ENCODE results near the gene VAMP3.

The VAMP3 gene

DNA sequence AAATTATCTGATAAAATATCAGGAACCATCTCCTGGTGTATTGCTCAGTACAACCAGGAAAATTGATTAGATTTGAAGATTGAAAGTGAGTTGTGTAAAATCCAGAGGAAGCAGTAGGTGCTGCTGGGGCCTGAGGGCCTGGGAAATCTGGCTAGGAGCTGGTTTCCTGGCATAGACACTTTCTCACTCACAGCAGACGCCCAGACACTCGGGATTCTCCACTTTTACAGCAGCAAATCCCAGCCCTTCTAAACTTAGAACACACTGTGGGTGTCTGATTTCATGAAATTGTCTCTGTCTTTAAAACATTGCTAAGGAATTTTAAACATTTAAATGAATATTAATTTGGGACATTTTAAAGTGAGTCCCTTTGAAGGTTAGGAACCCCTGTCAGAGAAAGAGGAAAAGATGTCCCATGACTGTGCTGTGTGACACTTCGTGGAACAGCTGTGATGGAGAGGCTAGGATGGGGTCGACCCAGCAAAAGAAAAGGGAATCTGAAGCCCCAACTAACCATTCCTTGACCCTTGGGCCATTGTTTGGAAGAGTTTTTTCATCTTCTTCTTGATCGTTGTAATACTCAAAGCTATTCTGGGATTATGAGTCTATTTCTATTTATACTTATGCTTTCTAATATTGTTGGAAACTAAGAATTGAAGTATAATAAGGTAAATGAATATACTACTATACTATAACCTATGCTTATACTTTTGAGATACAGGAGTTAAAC lies 49.0 kb upstream of the VAMP3 start:
- H3K9me3 ChIP-seq (ENCODE audit: control insufficient read depth, insufficient read depth, low read depth, low read length): no peaks in the 10 kb centered on the region
- no peaks in the 10 kb centered on the region for H3K4me1 ChIP-seq (ENCODE audit: control insufficient read depth, insufficient read depth, low read length)
- POLR2A ChIA-PET: interaction anchor here (1.2 to 1.7 kb wide), 2 partner anchors 17 to 18 kb away, joined by 4 to 5 read pairs; no protein-coding TSS in a partner anchor
- H3K4me3 ChIP-seq (ENCODE audit: low read depth, low read length): no peak overlapping the region
- no peak overlapping the region for H3K27ac ChIP-seq (ENCODE audit: extremely low read depth, low read depth, low read length)
- TF ChIP-seq ZNF670 (tag by site-specific recombination; IDR thresholded peaks at IDR 0.05; ENCODE audit: low read depth): no peak
- TF ChIP-seq, protein P1, sequence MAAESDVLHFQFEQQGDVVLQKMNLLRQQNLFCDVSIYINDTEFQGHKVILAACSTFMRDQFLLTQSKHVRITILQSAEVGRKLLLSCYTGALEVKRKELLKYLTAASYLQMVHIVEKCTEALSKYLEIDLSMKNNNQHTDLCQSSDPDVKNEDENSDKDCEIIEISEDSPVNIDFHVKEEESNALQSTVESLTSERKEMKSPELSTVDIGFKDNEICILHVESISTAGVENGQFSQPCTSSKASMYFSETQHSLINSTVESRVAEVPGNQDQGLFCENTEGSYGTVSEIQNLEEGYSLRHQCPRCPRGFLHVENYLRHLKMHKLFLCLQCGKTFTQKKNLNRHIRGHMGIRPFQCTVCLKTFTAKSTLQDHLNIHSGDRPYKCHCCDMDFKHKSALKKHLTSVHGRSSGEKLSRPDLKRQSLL (tag by site-specific recombination; IDR thresholded peaks at IDR 0.05): no peak
- TF ChIP-seq ZNF404 (tag by site-specific recombination; IDR thresholded peaks at IDR 0.05): no peak
- no peak for TF ChIP-seq EGR2 (tag by site-specific recombination; IDR thresholded peaks at IDR 0.05; ENCODE audit: low read depth)
- no peak for TF ChIP-seq BCL11A (tag by site-specific recombination; IDR thresholded peaks at IDR 0.05; ENCODE audit: low read depth)
- TF ChIP-seq ZFP3 (tag by site-specific recombination; IDR thresholded peaks at IDR 0.05; ENCODE audit: low read depth): no peak
- no peak for TF ChIP-seq ZNF624 (tag by site-specific recombination; IDR thresholded peaks at IDR 0.05)
- TF ChIP-seq ZNF169 (tag by site-specific recombination; IDR thresholded peaks at IDR 0.05): no peak
- no peak for TF ChIP-seq ZNF175 (tag by site-specific recombination; IDR thresholded peaks at IDR 0.05)
- TF ChIP-seq, protein P2, sequence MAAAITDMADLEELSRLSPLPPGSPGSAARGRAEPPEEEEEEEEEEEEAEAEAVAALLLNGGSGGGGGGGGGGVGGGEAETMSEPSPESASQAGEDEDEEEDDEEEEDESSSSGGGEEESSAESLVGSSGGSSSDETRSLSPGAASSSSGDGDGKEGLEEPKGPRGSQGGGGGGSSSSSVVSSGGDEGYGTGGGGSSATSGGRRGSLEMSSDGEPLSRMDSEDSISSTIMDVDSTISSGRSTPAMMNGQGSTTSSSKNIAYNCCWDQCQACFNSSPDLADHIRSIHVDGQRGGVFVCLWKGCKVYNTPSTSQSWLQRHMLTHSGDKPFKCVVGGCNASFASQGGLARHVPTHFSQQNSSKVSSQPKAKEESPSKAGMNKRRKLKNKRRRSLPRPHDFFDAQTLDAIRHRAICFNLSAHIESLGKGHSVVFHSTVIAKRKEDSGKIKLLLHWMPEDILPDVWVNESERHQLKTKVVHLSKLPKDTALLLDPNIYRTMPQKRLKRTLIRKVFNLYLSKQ (tag by site-specific recombination; IDR thresholded peaks at IDR 0.05; ENCODE audit: borderline replicate concordance): no peak
- TF ChIP-seq ZNF416 (tag by site-specific recombination; IDR thresholded peaks at IDR 0.05): no peak
- no peak for TF ChIP-seq ZNF677 (tag by site-specific recombination; IDR thresholded peaks at IDR 0.05)
- TF ChIP-seq PRDM1 (tag by site-specific recombination; IDR thresholded peaks at IDR 0.05): no peak
- no peak for TF ChIP-seq ZNF521 (tag by site-specific recombination; IDR thresholded peaks at IDR 0.05)
- TF ChIP-seq KLF8 (tag by site-specific recombination; IDR thresholded peaks at IDR 0.05): no peak
- TF ChIP-seq ZNF221 (tag by site-specific recombination; IDR thresholded peaks at IDR 0.05; ENCODE audit: borderline replicate concordance): no peak
- TF ChIP-seq ZNF274 (IDR thresholded peaks at IDR 0.05; ENCODE audit: low read length): no peak
- no peak for TF ChIP-seq ZNF274 (tag by site-specific recombination; IDR thresholded peaks at IDR 0.05; ENCODE audit: borderline replicate concordance)
- TF ChIP-seq, protein P3, sequence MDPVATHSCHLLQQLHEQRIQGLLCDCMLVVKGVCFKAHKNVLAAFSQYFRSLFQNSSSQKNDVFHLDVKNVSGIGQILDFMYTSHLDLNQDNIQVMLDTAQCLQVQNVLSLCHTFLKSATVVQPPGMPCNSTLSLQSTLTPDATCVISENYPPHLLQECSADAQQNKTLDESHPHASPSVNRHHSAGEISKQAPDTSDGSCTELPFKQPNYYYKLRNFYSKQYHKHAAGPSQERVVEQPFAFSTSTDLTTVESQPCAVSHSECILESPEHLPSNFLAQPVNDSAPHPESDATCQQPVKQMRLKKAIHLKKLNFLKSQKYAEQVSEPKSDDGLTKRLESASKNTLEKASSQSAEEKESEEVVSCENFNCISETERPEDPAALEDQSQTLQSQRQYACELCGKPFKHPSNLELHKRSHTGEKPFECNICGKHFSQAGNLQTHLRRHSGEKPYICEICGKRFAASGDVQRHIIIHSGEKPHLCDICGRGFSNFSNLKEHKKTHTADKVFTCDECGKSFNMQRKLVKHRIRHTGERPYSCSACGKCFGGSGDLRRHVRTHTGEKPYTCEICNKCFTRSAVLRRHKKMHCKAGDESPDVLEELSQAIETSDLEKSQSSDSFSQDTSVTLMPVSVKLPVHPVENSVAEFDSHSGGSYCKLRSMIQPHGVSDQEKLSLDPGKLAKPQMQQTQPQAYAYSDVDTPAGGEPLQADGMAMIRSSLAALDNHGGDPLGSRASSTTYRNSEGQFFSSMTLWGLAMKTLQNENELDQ (tag by site-specific recombination; IDR thresholded peaks at IDR 0.05; ENCODE audit: low read depth): no peak
- TF ChIP-seq ZNF48 (tag by site-specific recombination; IDR thresholded peaks at IDR 0.05): no peak
- no peaks in the 10 kb centered on the region for H3K36me3 ChIP-seq (ENCODE audit: control insufficient read depth in 2 of 2, insufficient read depth in 1 of 2, low read length in 2 of 2)
- CTCF ChIA-PET: interaction anchor here (0.6 to 1.6 kb wide), 5 partner anchors 11 to 171 kb away, joined by 3 read pairs; no protein-coding TSS in a partner anchor

DNA sequence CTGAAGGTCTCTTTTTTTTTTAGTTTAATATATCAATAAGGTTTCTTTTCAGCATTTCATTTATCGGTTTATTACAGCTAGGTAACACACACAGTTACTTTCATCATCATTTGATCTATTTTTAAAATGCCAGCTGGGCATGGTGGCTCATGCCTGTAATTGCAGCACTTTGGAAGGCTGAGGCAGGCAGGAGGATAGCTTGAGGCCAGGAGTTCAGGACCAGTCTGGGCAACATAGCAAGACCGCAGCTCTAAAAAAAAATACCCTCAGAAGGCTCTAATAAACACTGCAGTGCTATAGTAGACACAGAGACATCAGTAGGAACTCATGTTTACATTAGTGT lies 48.5 kb upstream of the VAMP3 start:
- ChIA-PET POLR2A (interaction anchor here (1.2 kb wide), 1 partner anchor 18 kb away, joined by 4 read pairs; no protein-coding TSS in a partner anchor), CTCF (interaction anchor here (0.6 to 1.6 kb wide), 6 partner anchors 12 to 170 kb away, joined by 3 read pairs; no protein-coding TSS in a partner anchor)
- Histone ChIP-seq H3K4me1 (ENCODE audit: control insufficient read depth, insufficient read depth, low read length) (no peaks in the 10 kb centered on the region), H3K4me3 (ENCODE audit: low read depth, low read length) (no peak overlapping the region), H3K9me3 (ENCODE audit: control insufficient read depth, insufficient read depth, low read depth, low read length) (no peaks in the 10 kb centered on the region), H3K36me3 (ENCODE audit: control insufficient read depth in 2 of 2, insufficient read depth in 1 of 2, low read length in 2 of 2) (no peaks in the 10 kb centered on the region), H3K27ac (ENCODE audit: extremely low read depth, low read depth, low read length) (no peak overlapping the region)
- TF ChIP-seq ZNF155 (tag by site-specific recombination; IDR thresholded peaks at IDR 0.05) (no peak), ZNF292 (tag by site-specific recombination; IDR thresholded peaks at IDR 0.05; ENCODE audit: borderline replicate concordance, low read depth) (no peak), ZFP3 (tag by site-specific recombination; IDR thresholded peaks at IDR 0.05; ENCODE audit: low read depth) (no peak), ZNF112 (tag by site-specific recombination; IDR thresholded peaks at IDR 0.05) (no peak)

Data from HEK293 (cell line).